GDM1 (cell line): ENCODE data around the gene SH3TC2.

Experiments used
- DNase-seq: peaks from one replicate; lab custom pipeline; 2025; lab: John Stamatoyannopoulos, UW

The SH3TC2 gene

GRCh38 chr5:149060325-149060724 is 2.5 kb downstream of the SH3TC2 start:
- DNase-seq: peak; percentile 25

GRCh38 chr5:149056616-149057165 is 6.2 kb downstream of the SH3TC2 start:
- DNase-seq: no peak

- no peak for DNase-seq
These were observed 8.4 kb downstream of the SH3TC2 start for GRCh38 chr5:149054416-149054815.

GRCh38 chr5:149053072-149053695 is 9.7 kb downstream of the SH3TC2 start:
- no peak for DNase-seq

GRCh38 chr5:149049371-149049781 is 13.5 kb downstream of the SH3TC2 start:
- no peak for DNase-seq

- no peak for DNase-seq
These were observed 14.1 kb downstream of the SH3TC2 start for GRCh38 chr5:149048811-149049210.

GRCh38 chr5:149047462-149047861 is 15.4 kb downstream of the SH3TC2 start:
- no peak for DNase-seq

GRCh38 chr5:149046196-149046829 is 16.5 kb downstream of the SH3TC2 start:
- DNase-seq: no peak

- DNase-seq: no peak
These were observed 17.8 kb downstream of the SH3TC2 start for GRCh38 chr5:149045089-149045460.

- no peak for DNase-seq
These were observed 18.3 kb downstream of the SH3TC2 start for GRCh38 chr5:149044453-149045088.

GRCh38 chr5:149043641-149044040 is 19.2 kb downstream of the SH3TC2 start:
- no peak for DNase-seq

- DNase-seq: no peak
These were observed 20.0 kb downstream of the SH3TC2 start for GRCh38 chr5:149042865-149043264.

GRCh38 chr5:149041242-149041641 is 21.6 kb downstream of the SH3TC2 start:
- DNase-seq: no peak

GRCh38 chr5:149040421-149040820 is 22.4 kb downstream of the SH3TC2 start:
- no peak for DNase-seq

GRCh38 chr5:149039506-149039905 is 23.4 kb downstream of the SH3TC2 start:
- no peak for DNase-seq

GRCh38 chr5:149038336-149039080 is 24.4 kb downstream of the SH3TC2 start:
- no peak for DNase-seq

- DNase-seq: peak; percentile 95
These were observed 25.0 kb downstream of the SH3TC2 start for GRCh38 chr5:149037817-149038216.

- no peak for DNase-seq
These were observed 25.9 kb downstream of the SH3TC2 start for GRCh38 chr5:149036970-149037369.

- no peak for DNase-seq
These were observed 26.7 kb downstream of the SH3TC2 start for GRCh38 chr5:149036168-149036567.

GRCh38 chr5:149035372-149035790 is 27.5 kb downstream of the SH3TC2 start:
- peak; percentile 79 for DNase-seq

- no peak for DNase-seq
These were observed 31.9 kb downstream of the SH3TC2 start for GRCh38 chr5:149030838-149031397.

- DNase-seq: no peak
These were observed 32.5 kb downstream of the SH3TC2 start for GRCh38 chr5:149030392-149030791.
